Breast epithelium (tissue), 4 donors: Measurements from ENCODE around the gene KLHL10. TPM values are rescaled to one million over a fixed set of nuclear protein-coding genes. Genes with fewer than 3 reads are reported as not detected.
A peak's percentile ranks its signal among the peaks of the same experiment; 100 is the strongest.

Experiments used
- DNase-seq, 2 donors: peaks; one replicate each; pipeline ENCODE4 v3.0.0-alpha.2; 2019; ENCODE audit warnings: low spot score in 2 of 2
- H3K27ac ChIP-seq, 2 donors: fragments of 200-600 bp; sonication (generic) in 1 of 2; one replicate each; pipeline ENCODE4 v1.5.1; 2016 to 2019; ENCODE audit warnings: mild to moderate bottlenecking in 1 of 2
- H3K27me3 ChIP-seq, 2 donors: fragments of 200-600 bp; sonication (generic) in 1 of 2; one replicate each; pipeline versions ENCODE4 v1.5.1 to v1.6.0; 2017 to 2019; ENCODE audit warnings: control low read depth in 1 of 2, mild to moderate bottlenecking in 1 of 2
- H3K36me3 ChIP-seq: fragments of 200-600 bp; one replicate; pipeline ENCODE4 v1.5.1; 2019
- H3K4me1 ChIP-seq, 2 donors: fragments of 200-600 bp; sonication (generic); one replicate each; pipeline ENCODE4 v1.5.1; 2016 to 2019; ENCODE audit warnings: control low read depth in 1 of 2
- H3K4me3 ChIP-seq, 3 donors: fragments of 200-600 bp; sonication (generic); 1 replicate in 2 of 3; 2 replicates in 1 of 3; pipeline ENCODE4 v1.5.1; 2016 to 2019; ENCODE audit warnings: mild to moderate bottlenecking in 3 of 3, moderate library complexity in 2 of 3
- H3K9me3 ChIP-seq, 2 donors: fragments of 200-600 bp; sonication (generic) in 1 of 2; one replicate each; pipeline ENCODE4 v1.5.1; 2016 to 2019; ENCODE audit warnings: control low read depth in 1 of 2
- POLR2A ChIP-seq: fragments of 450-650 bp; IDR thresholded peaks from one replicate; pipeline ENCODE4 v1.6.1; 2016; ENCODE audit warnings: antibody characterized with exemption, mild to moderate bottlenecking, moderate library complexity
- POLR2AphosphoS5 ChIP-seq, 3 donors: sonication (generic); formaldehyde crosslinking; IDR thresholded peaks; one replicate each; pipeline ENCODE4 v1.6.1; 2017; ENCODE audit warnings: antibody characterized with exemption in 3 of 3
- intact Hi-C: fragments of 100-400 bp; cut with DNase I; formaldehyde crosslinking; loops from one replicate; pipeline ENCODE4 v1.15.1; 2023; ENCODE audit warnings: low total_unique reads
- total RNA-seq, 3 donors: library from RNA; depleted of rRNA; stranded (reverse); fragments of >200 nt; gene quantifications; one replicate each; pipeline ENCODE4 v1.1.0, GENCODE V29; 2016
- TF ChIP-seq, protein P1 (sequence below), 3 donors: fragments of 450-650 bp; IDR thresholded peaks; one replicate each; pipeline ENCODE4 v1.5.1; 2016 to 2017; ENCODE audit warnings: antibody characterized with exemption in 3 of 3, mild to moderate bottlenecking in 3 of 3, moderate library complexity in 3 of 3

The KLHL10 gene
- total RNA-seq, 3 donors from 2014 or later, result 0.80 to 0.88 TPM; not detected in 1

GRCh38 chr17:41818024-41818423 is 19.6 kb upstream of the KLHL10 start:
- no peaks in the 10 kb centered on the region for H3K4me1 ChIP-seq
- H3K4me3 ChIP-seq, result no peak overlapping the region
- no peaks in the 10 kb centered on the region for H3K27me3 ChIP-seq
- no peaks in the 10 kb centered on the region for H3K9me3 ChIP-seq
- H3K36me3 ChIP-seq, result no peaks in the 10 kb centered on the region
- H3K27ac ChIP-seq, result no peak overlapping the region
- DNase-seq, result no peak
- no peak for TF ChIP-seq POLR2AphosphoS5 (IDR thresholded peaks at IDR 0.05)
- TF ChIP-seq, protein P1, sequence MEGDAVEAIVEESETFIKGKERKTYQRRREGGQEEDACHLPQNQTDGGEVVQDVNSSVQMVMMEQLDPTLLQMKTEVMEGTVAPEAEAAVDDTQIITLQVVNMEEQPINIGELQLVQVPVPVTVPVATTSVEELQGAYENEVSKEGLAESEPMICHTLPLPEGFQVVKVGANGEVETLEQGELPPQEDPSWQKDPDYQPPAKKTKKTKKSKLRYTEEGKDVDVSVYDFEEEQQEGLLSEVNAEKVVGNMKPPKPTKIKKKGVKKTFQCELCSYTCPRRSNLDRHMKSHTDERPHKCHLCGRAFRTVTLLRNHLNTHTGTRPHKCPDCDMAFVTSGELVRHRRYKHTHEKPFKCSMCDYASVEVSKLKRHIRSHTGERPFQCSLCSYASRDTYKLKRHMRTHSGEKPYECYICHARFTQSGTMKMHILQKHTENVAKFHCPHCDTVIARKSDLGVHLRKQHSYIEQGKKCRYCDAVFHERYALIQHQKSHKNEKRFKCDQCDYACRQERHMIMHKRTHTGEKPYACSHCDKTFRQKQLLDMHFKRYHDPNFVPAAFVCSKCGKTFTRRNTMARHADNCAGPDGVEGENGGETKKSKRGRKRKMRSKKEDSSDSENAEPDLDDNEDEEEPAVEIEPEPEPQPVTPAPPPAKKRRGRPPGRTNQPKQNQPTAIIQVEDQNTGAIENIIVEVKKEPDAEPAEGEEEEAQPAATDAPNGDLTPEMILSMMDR (IDR thresholded peaks at IDR 0.05), result no peak
- TF ChIP-seq POLR2A, result no peak
- intact Hi-C loops, result loop anchor here (5.0 kb wide), 1 partner anchor 1089 kb away; no protein-coding TSS in a partner anchor

DNA sequence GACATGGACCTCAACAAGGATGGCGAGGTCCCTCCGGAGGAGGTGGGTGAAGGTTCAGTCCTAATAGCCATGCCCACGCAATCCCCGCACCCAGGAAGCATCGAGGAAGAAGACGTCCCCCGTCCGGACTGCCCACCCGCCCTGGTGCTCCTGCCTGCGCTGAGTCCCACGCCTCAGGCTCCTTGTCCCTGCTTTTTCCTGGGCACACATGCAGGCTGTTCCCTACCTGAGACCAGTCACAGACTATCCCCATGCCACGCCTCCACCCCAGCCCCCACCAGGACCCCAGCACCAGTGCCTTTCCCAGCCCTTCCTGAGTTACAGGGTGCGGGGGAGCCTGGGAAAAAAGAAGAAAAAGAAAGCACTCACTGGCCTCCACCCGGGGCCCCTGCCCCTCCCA is 15.8 kb upstream of the KLHL10 start:
- H3K27me3 ChIP-seq, result no peaks in the 10 kb centered on the region
- no peak overlapping the region for H3K27ac ChIP-seq
- no peak for DNase-seq
- no peaks in the 10 kb centered on the region for H3K36me3 ChIP-seq
- TF ChIP-seq POLR2A (no peak), POLR2AphosphoS5 (IDR thresholded peaks at IDR 0.05) (no peak)
- TF ChIP-seq, protein P1 (IDR thresholded peaks at IDR 0.05), result no peak
- H3K4me3 ChIP-seq, result no peak overlapping the region
- H3K4me1 ChIP-seq, result no peaks in the 10 kb centered on the region
- no peaks in the 10 kb centered on the region for H3K9me3 ChIP-seq
- intact Hi-C loops, result no loop called here

DNA sequence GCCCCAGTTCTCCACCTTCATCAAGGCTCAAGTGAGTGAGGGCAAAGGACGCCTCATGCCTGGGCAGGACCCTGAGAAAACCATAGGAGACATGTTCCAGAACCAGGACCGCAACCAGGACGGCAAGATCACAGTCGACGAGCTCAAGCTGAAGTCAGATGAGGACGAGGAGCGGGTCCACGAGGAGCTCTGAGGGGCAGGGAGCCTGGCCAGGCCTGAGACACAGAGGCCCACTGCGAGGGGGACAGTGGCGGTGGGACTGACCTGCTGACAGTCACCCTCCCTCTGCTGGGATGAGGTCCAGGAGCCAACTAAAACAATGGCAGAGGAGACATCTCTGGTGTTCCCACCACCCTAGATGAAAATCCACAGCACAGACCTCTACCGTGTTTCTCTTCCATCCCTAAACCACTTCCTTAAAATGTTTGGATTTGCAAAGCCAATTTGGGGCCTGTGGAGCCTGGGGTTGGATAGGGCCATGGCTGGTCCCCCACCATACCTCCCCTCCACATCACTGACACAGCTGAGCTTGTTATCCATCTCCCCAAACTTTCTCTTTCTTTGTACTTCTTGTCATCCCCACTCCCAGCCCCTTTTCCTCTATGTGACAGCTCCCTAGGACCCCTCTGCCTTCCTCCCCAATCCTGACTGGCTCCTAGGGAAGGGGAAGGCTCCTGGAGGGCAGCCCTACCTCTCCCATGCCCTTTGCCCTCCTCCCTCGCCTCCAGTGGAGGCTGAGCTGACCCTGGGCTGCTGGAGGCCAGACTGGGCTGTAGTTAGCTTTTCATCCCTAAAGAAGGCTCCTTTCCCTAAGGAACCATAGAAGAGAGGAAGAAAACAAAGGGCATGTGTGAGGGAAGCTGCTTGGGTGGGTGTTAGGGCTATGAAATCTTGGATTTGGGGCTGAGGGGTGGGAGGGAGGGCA is 15.1 kb upstream of the KLHL10 start:
- peak overlapping the region in 1 of 2 donors; percentile 19 for H3K27ac ChIP-seq
- H3K27me3 ChIP-seq, result no peaks in the 10 kb centered on the region
- no peak for DNase-seq
- no peak overlapping the region for H3K4me3 ChIP-seq
- intact Hi-C loops, result no loop called here
- no peaks in the 10 kb centered on the region for H3K4me1 ChIP-seq
- no peaks in the 10 kb centered on the region for H3K9me3 ChIP-seq
- H3K36me3 ChIP-seq, result no peaks in the 10 kb centered on the region
- TF ChIP-seq POLR2AphosphoS5 (IDR thresholded peaks at IDR 0.05), result no peak
- TF ChIP-seq POLR2A, result no peak
- TF ChIP-seq, protein P1 (IDR thresholded peaks at IDR 0.05), result no peak

DNA sequence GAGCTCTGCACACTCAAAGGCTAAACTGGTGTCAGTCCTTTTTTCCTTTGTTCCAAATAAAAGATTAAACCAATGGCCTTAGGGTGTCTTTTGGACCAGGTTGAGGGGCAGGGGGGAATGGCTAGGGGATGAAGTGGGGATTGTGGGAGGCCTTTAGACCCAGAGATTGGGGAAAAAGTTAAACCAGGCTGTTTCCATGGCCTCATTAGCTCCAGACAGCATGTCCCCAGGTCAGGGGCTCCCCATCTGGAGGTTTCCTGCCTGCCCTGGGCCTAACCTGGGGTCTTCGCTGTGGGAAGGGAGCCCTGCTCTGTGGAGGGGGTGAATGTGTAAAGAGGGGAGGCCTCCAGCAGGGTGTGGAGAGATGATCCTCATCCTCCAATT is 14.5 kb upstream of the KLHL10 start:
- TF ChIP-seq, protein P1 (IDR thresholded peaks at IDR 0.05), result no peak
- no peak for DNase-seq
- Histone ChIP-seq H3K9me3 (no peaks in the 10 kb centered on the region), H3K4me3 (no peak overlapping the region), H3K27ac (no peak overlapping the region), H3K27me3 (no peaks in the 10 kb centered on the region), H3K36me3 (no peaks in the 10 kb centered on the region), H3K4me1 (no peaks in the 10 kb centered on the region)
- intact Hi-C loops, result no loop called here

DNA sequence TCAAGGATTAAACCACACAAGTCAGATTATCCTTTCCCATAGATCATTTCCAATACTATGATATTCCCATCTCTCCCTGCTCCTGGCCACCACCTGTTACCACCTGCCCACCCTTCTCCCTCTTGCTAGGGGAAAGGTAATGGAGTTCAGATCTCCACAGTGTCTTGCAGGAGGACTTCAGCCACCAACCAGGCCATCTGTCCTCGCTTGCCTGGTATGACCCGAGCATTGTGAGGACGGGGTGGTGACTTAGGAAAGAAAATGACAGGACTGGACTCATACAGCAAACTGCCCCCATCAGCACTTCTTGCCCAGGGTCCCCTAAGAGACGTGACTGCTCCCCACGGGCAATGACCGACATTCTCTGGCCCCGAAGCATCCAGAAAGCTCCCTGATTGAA is 14.0 kb upstream of the KLHL10 start:
- no peaks in the 10 kb centered on the region for H3K27me3 ChIP-seq
- no peaks in the 10 kb centered on the region for H3K36me3 ChIP-seq
- DNase-seq, result no peak
- intact Hi-C loops, result no loop called here
- no peak overlapping the region for H3K4me3 ChIP-seq
- no peak for TF ChIP-seq POLR2A
- no peak for TF ChIP-seq POLR2AphosphoS5 (IDR thresholded peaks at IDR 0.05)
- TF ChIP-seq, protein P1 (IDR thresholded peaks at IDR 0.05), result no peak
- H3K4me1 ChIP-seq, result no peaks in the 10 kb centered on the region
- H3K9me3 ChIP-seq, result no peaks in the 10 kb centered on the region
- peak overlapping the region in 1 of 2 donors; percentile 26 for H3K27ac ChIP-seq
